ENCODE measurements around the gene NPHP4.

Gene NPHP4

GRCh38 chr1:5888606-5889211 lies 103.5 kb downstream of the NPHP4 start:
- no peak for DNase-seq

GRCh38 chr1:5887971-5888361 lies 104.3 kb downstream of the NPHP4 start:
- DNase-seq, result no peak

GRCh38 chr1:5887349-5887970 lies 104.8 kb downstream of the NPHP4 start:
- no peak for DNase-seq

- no peak for DNase-seq
These were observed 105.5 kb downstream of the NPHP4 start for GRCh38 chr1:5886541-5887348.

- DNase-seq, result no peak
These were observed 106.1 kb downstream of the NPHP4 start for GRCh38 chr1:5886140-5886483.

GRCh38 chr1:5885471-5886139 lies 106.6 kb downstream of the NPHP4 start:
- no peak for DNase-seq

- DNase-seq, result no peak
These were observed 108.1 kb downstream of the NPHP4 start for GRCh38 chr1:5884110-5884509.

- DNase-seq, result no peak
These were observed 108.8 kb downstream of the NPHP4 start for GRCh38 chr1:5883129-5884048.

GRCh38 chr1:5882367-5883128 lies 109.7 kb downstream of the NPHP4 start:
- no peak for DNase-seq

- DNase-seq, result no peak
These were observed 110.6 kb downstream of the NPHP4 start for GRCh38 chr1:5881526-5882222.

GRCh38 chr1:5880630-5881405 lies 111.4 kb downstream of the NPHP4 start:
- no peak for DNase-seq

GRCh38 chr1:5879421-5879820 lies 112.8 kb downstream of the NPHP4 start:
- DNase-seq, result no peak

- DNase-seq, result no peak
These were observed 113.3 kb downstream of the NPHP4 start for GRCh38 chr1:5878971-5879370.

- DNase-seq, result no peak
These were observed 114.3 kb downstream of the NPHP4 start for GRCh38 chr1:5877683-5878530.

GRCh38 chr1:5877001-5877400 lies 115.2 kb downstream of the NPHP4 start:
- no peak for DNase-seq

- DNase-seq, result no peak
These were observed 116.1 kb downstream of the NPHP4 start for GRCh38 chr1:5876094-5876650.

- DNase-seq, result no peak
These were observed 116.8 kb downstream of the NPHP4 start for GRCh38 chr1:5875345-5875910.

- DNase-seq, result no peak
These were observed 117.7 kb downstream of the NPHP4 start for GRCh38 chr1:5874416-5875110.
